ENCODE measurements around the gene LGI2.

LGI2 gene

GRCh38 chr4:24993551-24994080 is 37.1 kb downstream of the LGI2 start:
- DNase-seq = no peak

- no peak for DNase-seq
Observed at GRCh38 chr4:24992968-24993367, 37.8 kb downstream of the LGI2 start.

- no peak for DNase-seq
Observed at GRCh38 chr4:24991015-24991414, 39.7 kb downstream of the LGI2 start.

- DNase-seq = no peak
Observed at GRCh38 chr4:24989327-24989726, 41.4 kb downstream of the LGI2 start.

- peak in 1 of 2 experiments; percentile 43 for DNase-seq
Observed at GRCh38 chr4:24988776-24989175, 42.0 kb downstream of the LGI2 start.

GRCh38 chr4:24984602-24985532 is 45.9 kb downstream of the LGI2 start:
- DNase-seq = no peak

- no peak for DNase-seq
Observed at GRCh38 chr4:24980740-24981139, 50.0 kb downstream of the LGI2 start.

GRCh38 chr4:24980064-24980690 is 50.6 kb downstream of the LGI2 start:
- DNase-seq = peak in 1 of 2 experiments; percentile 60

- no peak for DNase-seq
Observed at GRCh38 chr4:24979554-24979953, 51.2 kb downstream of the LGI2 start.

- DNase-seq = no peak
Observed at GRCh38 chr4:24978291-24979075, 52.3 kb downstream of the LGI2 start.

- DNase-seq = no peak
Observed at GRCh38 chr4:24975510-24975909, 55.2 kb downstream of the LGI2 start.

- DNase-seq = no peak
Observed at GRCh38 chr4:24973747-24974601, 56.8 kb downstream of the LGI2 start.

- DNase-seq = no peak
Observed at GRCh38 chr4:24973404-24973746, 57.4 kb downstream of the LGI2 start.

GRCh38 chr4:24971192-24971591 is 59.6 kb downstream of the LGI2 start:
- DNase-seq = no peak

- DNase-seq = no peak
Observed at GRCh38 chr4:24970635-24971034, 60.1 kb downstream of the LGI2 start.

- no peak for DNase-seq
Observed at GRCh38 chr4:24970191-24970590, 60.6 kb downstream of the LGI2 start.

GRCh38 chr4:24969486-24969885 is 61.3 kb downstream of the LGI2 start:
- DNase-seq = no peak

- no peak for DNase-seq
Observed at GRCh38 chr4:24968992-24969391, 61.8 kb downstream of the LGI2 start.

GRCh38 chr4:24968278-24968677 is 62.5 kb downstream of the LGI2 start:
- DNase-seq = no peak

- no peak for DNase-seq
Observed at GRCh38 chr4:24967346-24967745, 63.4 kb downstream of the LGI2 start.

GRCh38 chr4:24966076-24966475 is 64.7 kb downstream of the LGI2 start:
- DNase-seq = no peak

- no peak for DNase-seq
Observed at GRCh38 chr4:24965627-24966026, 65.1 kb downstream of the LGI2 start.

Measured in NCI-H446 (cell line).